Ectodermal cell (in vitro differentiated cells): ENCODE measurements around the gene CHD9.
A peak's percentile ranks its signal among the peaks of the same experiment; 100 is the strongest.

Experiments
- H3K27ac ChIP-seq: 2 replicates; pipeline ENCODE4 v1.7.0; 2013; ENCODE audit warnings: mild to moderate bottlenecking, low read depth, low read length; ENCODE audit not compliant: insufficient read depth, poor library complexity, severe bottlenecking
- H3K27me3 ChIP-seq: 2 replicates; pipeline ENCODE4 v1.7.0; 2013; ENCODE audit warnings: mild to moderate bottlenecking, low read length; ENCODE audit not compliant: insufficient read depth, control insufficient read depth, poor library complexity, severe bottlenecking
- H3K36me3 ChIP-seq: one replicate; pipeline ENCODE4 v1.7.0; 2013; ENCODE audit warnings: low read length; ENCODE audit not compliant: control insufficient read depth, insufficient read depth
- H3K4me1 ChIP-seq: one replicate; pipeline ENCODE4 v1.7.0; 2013; ENCODE audit warnings: low read length; ENCODE audit not compliant: control insufficient read depth, insufficient read depth
- H3K4me3 ChIP-seq: 2 replicates; pipeline ENCODE4 v1.7.0; 2013; ENCODE audit warnings: low read depth, low read length, control low read depth; ENCODE audit not compliant: insufficient read depth
- H3K9me3 ChIP-seq: 2 replicates; pipeline ENCODE4 v1.7.0; 2013; ENCODE audit warnings: mild to moderate bottlenecking, low read length, moderate library complexity; ENCODE audit not compliant: control insufficient read depth
- WGBS, 2 experiments: methylation state at CpG; one replicate each; pipeline ENCODE4 v1.1.7; 2013; ENCODE audit warnings: missing lambda C conversion rate in 2 of 2; 5-methylcytosine and 5-hydroxymethylcytosine counted together

The CHD9 gene

GRCh38 chr16:53130159-53131049 is 75.6 kb downstream of the CHD9 start:
- H3K27ac ChIP-seq = peak overlapping the region; percentile 94
- H3K4me3 ChIP-seq = peak overlapping the region; percentile 71
- 0% methylated on average over 115 of the region's 115 CpGs for WGBS, 2 experiments

GRCh38 chr16:53131050-53131362 is 76.2 kb downstream of the CHD9 start:
- Histone ChIP-seq H3K4me1 (peaks cover 5% of the 10 kb centered on the region), H3K36me3 (no peaks in the 10 kb centered on the region), H3K27me3 (no peaks in the 10 kb centered on the region), H3K4me3 (peak overlapping the region; percentile 71), H3K9me3 (no peaks in the 10 kb centered on the region), H3K27ac (no peak overlapping the region)
- 0% methylated on average over 46 of the region's 46 CpGs for WGBS, 2 experiments

More at GRCh38 chr16:53130159-53131049, 75.6 kb downstream of the CHD9 start:
- Histone ChIP-seq H3K9me3 (no peaks in the 10 kb centered on the region), H3K4me1 (peaks cover 5% of the 10 kb centered on the region), H3K27me3 (no peaks in the 10 kb centered on the region), H3K36me3 (no peaks in the 10 kb centered on the region)

- Histone ChIP-seq H3K27me3 (no peaks in the 10 kb centered on the region), H3K4me1 (peaks cover 5% of the 10 kb centered on the region), H3K4me3 (peak overlapping the region; percentile 71), H3K27ac (no peak overlapping the region), H3K36me3 (no peaks in the 10 kb centered on the region), H3K9me3 (no peaks in the 10 kb centered on the region)
- 1% methylated on average over 77 of the region's 77 CpGs for WGBS, 2 experiments
Measured at GRCh38 chr16:53131363-53132071, 76.7 kb downstream of the CHD9 start.

GRCh38 chr16:53132406-53132805 is 77.6 kb downstream of the CHD9 start:
- H3K36me3 ChIP-seq = no peaks in the 10 kb centered on the region
- no peak overlapping the region for H3K4me3 ChIP-seq
- peaks cover 5% of the 10 kb centered on the region for H3K4me1 ChIP-seq
- H3K9me3 ChIP-seq = no peaks in the 10 kb centered on the region
- WGBS, 2 experiments = 90 to 95% methylated on average over 5 to 6 of the region's 6 CpGs
- no peaks in the 10 kb centered on the region for H3K27me3 ChIP-seq
- no peak overlapping the region for H3K27ac ChIP-seq

- H3K4me1 ChIP-seq = no peaks in the 10 kb centered on the region
- H3K27me3 ChIP-seq = no peaks in the 10 kb centered on the region
- no peak overlapping the region for H3K27ac ChIP-seq
- H3K4me3 ChIP-seq = no peak overlapping the region
- 93 to 96% methylated on average over 2 of the region's 2 CpGs for WGBS, 2 experiments
- no peaks in the 10 kb centered on the region for H3K9me3 ChIP-seq
- H3K36me3 ChIP-seq = no peaks in the 10 kb centered on the region
Measured at GRCh38 chr16:53135329-53135728, 80.5 kb downstream of the CHD9 start.

GRCh38 chr16:53142823-53143568 is 88.2 kb downstream of the CHD9 start:
- Histone ChIP-seq H3K4me1 (no peaks in the 10 kb centered on the region), H3K4me3 (no peak overlapping the region), H3K36me3 (no peaks in the 10 kb centered on the region), H3K9me3 (no peaks in the 10 kb centered on the region), H3K27ac (no peak overlapping the region), H3K27me3 (no peaks in the 10 kb centered on the region)
- 92 to 96% methylated on average over 6 of the region's 6 CpGs for WGBS, 2 experiments

GRCh38 chr16:53147500-53148065 is 92.8 kb downstream of the CHD9 start:
- Histone ChIP-seq H3K36me3 (no peaks in the 10 kb centered on the region), H3K4me1 (no peaks in the 10 kb centered on the region), H3K9me3 (no peaks in the 10 kb centered on the region), H3K27ac (no peak overlapping the region), H3K4me3 (no peak overlapping the region), H3K27me3 (no peaks in the 10 kb centered on the region)
- 94 to 96% methylated on average over 3 of the region's 3 CpGs for WGBS, 2 experiments

- WGBS, 2 experiments = 91 to 100% methylated on average over 3 of the region's 3 CpGs
- no peak overlapping the region for H3K27ac ChIP-seq
- no peaks in the 10 kb centered on the region for H3K27me3 ChIP-seq
- H3K4me3 ChIP-seq = no peak overlapping the region
- no peaks in the 10 kb centered on the region for H3K36me3 ChIP-seq
- H3K4me1 ChIP-seq = peaks cover 5% of the 10 kb centered on the region
- H3K9me3 ChIP-seq = no peaks in the 10 kb centered on the region
Measured at GRCh38 chr16:53150769-53151168, 96.0 kb downstream of the CHD9 start.

- Histone ChIP-seq H3K27ac (no peak overlapping the region), H3K36me3 (peaks cover 5% of the 10 kb centered on the region), H3K4me1 (peaks cover 5% of the 10 kb centered on the region), H3K4me3 (no peak overlapping the region), H3K9me3 (no peaks in the 10 kb centered on the region), H3K27me3 (no peaks in the 10 kb centered on the region)
Measured at GRCh38 chr16:53152329-53152728, 97.5 kb downstream of the CHD9 start.

- H3K4me1 ChIP-seq = peaks cover 5% of the 10 kb centered on the region
- H3K36me3 ChIP-seq = peaks cover 5% of the 10 kb centered on the region
- H3K27ac ChIP-seq = no peak overlapping the region
- no peaks in the 10 kb centered on the region for H3K27me3 ChIP-seq
- H3K4me3 ChIP-seq = no peak overlapping the region
- H3K9me3 ChIP-seq = no peaks in the 10 kb centered on the region
Measured at GRCh38 chr16:53153130-53153529, 98.3 kb downstream of the CHD9 start.
